ENCODE measurements around the gene DDX21.
"Not testable (repeated sequence)": the region's sequence is repeated elsewhere in the genome, so short reads cannot be mapped to it uniquely, and the experiment has no call there.

DDX21 gene

GRCh38 chr10:68989317-68989990, 33.5 kb downstream of the DDX21 start:
- Histone ChIP-seq H3K9ac (ENCODE audit: low read length) (peak overlapping the region; percentile 71), H3K36me3 (ENCODE audit: control insufficient read depth, insufficient read depth, low read length) (no peaks in the 10 kb centered on the region), H3K27me3 (ENCODE audit: control insufficient read depth, insufficient read depth, low read length) (no peaks in the 10 kb centered on the region), H3K4me3 (ENCODE audit: low read length) (peak overlapping the region; percentile 63), H3K4me1 (ENCODE audit: control insufficient read depth, insufficient read depth, low read length) (peaks cover 10% of the 10 kb centered on the region), H3K9me3 (ENCODE audit: control insufficient read depth, low read length) (no peaks in the 10 kb centered on the region)

- Histone ChIP-seq H3K36me3 (ENCODE audit: control insufficient read depth, insufficient read depth, low read length) (no peaks in the 10 kb centered on the region), H3K9me3 (ENCODE audit: control insufficient read depth, low read length) (no peaks in the 10 kb centered on the region), H3K4me3 (ENCODE audit: low read length) (no peak overlapping the region), H3K9ac (ENCODE audit: low read length) (no peak overlapping the region), H3K27me3 (ENCODE audit: control insufficient read depth, insufficient read depth, low read length) (no peaks in the 10 kb centered on the region), H3K4me1 (ENCODE audit: control insufficient read depth, insufficient read depth, low read length) (peaks cover 10% of the 10 kb centered on the region)
Measured at GRCh38 chr10:68992636-68993440, 36.9 kb downstream of the DDX21 start.

GRCh38 chr10:68997211-68997610, 41.2 kb downstream of the DDX21 start:
- no peaks in the 10 kb centered on the region for H3K9me3 ChIP-seq (ENCODE audit: control insufficient read depth, low read length)
- no peak overlapping the region for H3K9ac ChIP-seq (ENCODE audit: low read length)
- H3K27me3 ChIP-seq (ENCODE audit: control insufficient read depth, insufficient read depth, low read length) = no peaks in the 10 kb centered on the region
- H3K4me3 ChIP-seq (ENCODE audit: low read length) = no peak overlapping the region
- H3K36me3 ChIP-seq (ENCODE audit: control insufficient read depth, insufficient read depth, low read length) = no peaks in the 10 kb centered on the region
- H3K4me1 ChIP-seq (ENCODE audit: control insufficient read depth, insufficient read depth, low read length) = no peaks in the 10 kb centered on the region

- H3K4me3 ChIP-seq (ENCODE audit: low read length) = no peak overlapping the region
- no peaks in the 10 kb centered on the region for H3K9me3 ChIP-seq (ENCODE audit: control insufficient read depth, low read length)
- no peaks in the 10 kb centered on the region for H3K27me3 ChIP-seq (ENCODE audit: control insufficient read depth, insufficient read depth, low read length)
- no peak overlapping the region for H3K9ac ChIP-seq (ENCODE audit: low read length)
- H3K36me3 ChIP-seq (ENCODE audit: control insufficient read depth, insufficient read depth, low read length) = no peaks in the 10 kb centered on the region
- H3K4me1 ChIP-seq (ENCODE audit: control insufficient read depth, insufficient read depth, low read length) = no peaks in the 10 kb centered on the region
Measured at GRCh38 chr10:69004821-69005220, 48.9 kb downstream of the DDX21 start.

- no peaks in the 10 kb centered on the region for H3K27me3 ChIP-seq (ENCODE audit: control insufficient read depth, insufficient read depth, low read length)
- no peak overlapping the region for H3K4me3 ChIP-seq (ENCODE audit: low read length)
- no peaks in the 10 kb centered on the region for H3K36me3 ChIP-seq (ENCODE audit: control insufficient read depth, insufficient read depth, low read length)
- H3K9me3 ChIP-seq (ENCODE audit: control insufficient read depth, low read length) = no peaks in the 10 kb centered on the region
- H3K4me1 ChIP-seq (ENCODE audit: control insufficient read depth, insufficient read depth, low read length) = no peaks in the 10 kb centered on the region
- no peak overlapping the region for H3K9ac ChIP-seq (ENCODE audit: low read length)
Measured at GRCh38 chr10:69005704-69006485, 49.9 kb downstream of the DDX21 start.

- Histone ChIP-seq H3K9me3 (ENCODE audit: control insufficient read depth, low read length) (no peaks in the 10 kb centered on the region), H3K36me3 (ENCODE audit: control insufficient read depth, insufficient read depth, low read length) (no peaks in the 10 kb centered on the region), H3K27me3 (ENCODE audit: control insufficient read depth, insufficient read depth, low read length) (no peaks in the 10 kb centered on the region), H3K4me3 (ENCODE audit: low read length) (no peak overlapping the region), H3K9ac (ENCODE audit: low read length) (no peak overlapping the region), H3K4me1 (ENCODE audit: control insufficient read depth, insufficient read depth, low read length) (no peaks in the 10 kb centered on the region)
Measured at GRCh38 chr10:69007260-69007659, 51.3 kb downstream of the DDX21 start.

- Histone ChIP-seq H3K4me3 (ENCODE audit: low read length) (no peak overlapping the region), H3K9ac (ENCODE audit: low read length) (no peak overlapping the region), H3K27me3 (ENCODE audit: control insufficient read depth, insufficient read depth, low read length) (no peaks in the 10 kb centered on the region), H3K9me3 (ENCODE audit: control insufficient read depth, low read length) (no peaks in the 10 kb centered on the region), H3K4me1 (ENCODE audit: control insufficient read depth, insufficient read depth, low read length) (no peaks in the 10 kb centered on the region), H3K36me3 (ENCODE audit: control insufficient read depth, insufficient read depth, low read length) (no peaks in the 10 kb centered on the region)
Measured at GRCh38 chr10:69009360-69009759, 53.4 kb downstream of the DDX21 start.

- Histone ChIP-seq H3K4me1 (ENCODE audit: control insufficient read depth, insufficient read depth, low read length) (no peaks in the 10 kb centered on the region), H3K4me3 (ENCODE audit: low read length) (no peak overlapping the region), H3K36me3 (ENCODE audit: control insufficient read depth, insufficient read depth, low read length) (no peaks in the 10 kb centered on the region), H3K9me3 (ENCODE audit: control insufficient read depth, low read length) (no peaks in the 10 kb centered on the region), H3K27me3 (ENCODE audit: control insufficient read depth, insufficient read depth, low read length) (no peaks in the 10 kb centered on the region), H3K9ac (ENCODE audit: low read length) (no peak overlapping the region)
Measured at GRCh38 chr10:69010151-69010640, 54.2 kb downstream of the DDX21 start.

GRCh38 chr10:69012778-69013177, 56.8 kb downstream of the DDX21 start:
- H3K27me3 ChIP-seq (ENCODE audit: control insufficient read depth, insufficient read depth, low read length); H3K9me3 ChIP-seq (ENCODE audit: control insufficient read depth, low read length); H3K4me3 ChIP-seq (ENCODE audit: low read length); H3K36me3 ChIP-seq (ENCODE audit: control insufficient read depth, insufficient read depth, low read length); H3K4me1 ChIP-seq (ENCODE audit: control insufficient read depth, insufficient read depth, low read length); H3K9ac ChIP-seq (ENCODE audit: low read length): not testable (repeated sequence)

- H3K4me1 ChIP-seq (ENCODE audit: control insufficient read depth, insufficient read depth, low read length) = no peaks in the 10 kb centered on the region
- no peaks in the 10 kb centered on the region for H3K36me3 ChIP-seq (ENCODE audit: control insufficient read depth, insufficient read depth, low read length)
- no peaks in the 10 kb centered on the region for H3K27me3 ChIP-seq (ENCODE audit: control insufficient read depth, insufficient read depth, low read length)
- H3K9ac ChIP-seq (ENCODE audit: low read length) = no peak overlapping the region
- H3K4me3 ChIP-seq (ENCODE audit: low read length) = no peak overlapping the region
- no peaks in the 10 kb centered on the region for H3K9me3 ChIP-seq (ENCODE audit: control insufficient read depth, low read length)
Measured at GRCh38 chr10:69014171-69014570, 58.2 kb downstream of the DDX21 start.

- H3K36me3 ChIP-seq (ENCODE audit: control insufficient read depth, insufficient read depth, low read length) = no peaks in the 10 kb centered on the region
- no peaks in the 10 kb centered on the region for H3K27me3 ChIP-seq (ENCODE audit: control insufficient read depth, insufficient read depth, low read length)
- H3K9ac ChIP-seq (ENCODE audit: low read length) = no peak overlapping the region
Measured at GRCh38 chr10:69018613-69019012, 62.6 kb downstream of the DDX21 start.

GRCh38 chr10:69022611-69023010, 66.6 kb downstream of the DDX21 start:
- Histone ChIP-seq H3K27me3 (ENCODE audit: control insufficient read depth, insufficient read depth, low read length) (no peaks in the 10 kb centered on the region), H3K9me3 (ENCODE audit: control insufficient read depth, low read length) (no peaks in the 10 kb centered on the region), H3K36me3 (ENCODE audit: control insufficient read depth, insufficient read depth, low read length) (no peaks in the 10 kb centered on the region), H3K9ac (ENCODE audit: low read length) (no peak overlapping the region), H3K4me1 (ENCODE audit: control insufficient read depth, insufficient read depth, low read length) (no peaks in the 10 kb centered on the region), H3K4me3 (ENCODE audit: low read length) (no peak overlapping the region)

More at GRCh38 chr10:69018613-69019012, 62.6 kb downstream of the DDX21 start:
- Histone ChIP-seq H3K4me1 (ENCODE audit: control insufficient read depth, insufficient read depth, low read length) (no peaks in the 10 kb centered on the region), H3K9me3 (ENCODE audit: control insufficient read depth, low read length) (no peaks in the 10 kb centered on the region), H3K4me3 (ENCODE audit: low read length) (no peak overlapping the region)
